GM23338 (cell line): ENCODE data around the gene SLC39A11.

Source experiments
- CREB1 ChIP-seq: fragments of 250-450 bp; sonication (Bioruptor Pico); IDR thresholded peaks from 2 replicates; pipeline ENCODE4 v1.5.0; 2020; ENCODE audit warnings: low read depth, mild to moderate bottlenecking, moderate library complexity
- CTCF ChIP-seq, 2 experiments: fragments of 200-600 bp in 1 of 2; sonication (generic) in 1 of 2; conservative IDR thresholded peaks; 2 replicates each; pipeline versions ENCODE4 v1.5.1 to v1.6.1; 2016 to 2017; ENCODE audit warnings: antibody characterized with exemption in 2 of 2, low read depth in 2 of 2, mild to moderate bottlenecking in 2 of 2, moderate library complexity in 1 of 2
- EZH2 ChIP-seq: fragments of 200-600 bp; sonication (generic); IDR thresholded peaks from one replicate; pipeline ENCODE4 v1.8.0; 2017; ENCODE audit warnings: antibody characterized with exemption, mild to moderate bottlenecking, low read depth; ENCODE audit not compliant: unreplicated experiment

- no peak for TF ChIP-seq CTCF (conservative IDR thresholded peaks at IDR 0.05; ENCODE audit: low read depth in 2 of 2)
- no peak for TF ChIP-seq CREB1
- no peak for TF ChIP-seq EZH2
Observed at GRCh38 chr17:72696721-72697120, 395.8 kb downstream of the SLC39A11 start.
